Measurements from ENCODE around the gene SFSWAP.

Gene SFSWAP

DNA sequence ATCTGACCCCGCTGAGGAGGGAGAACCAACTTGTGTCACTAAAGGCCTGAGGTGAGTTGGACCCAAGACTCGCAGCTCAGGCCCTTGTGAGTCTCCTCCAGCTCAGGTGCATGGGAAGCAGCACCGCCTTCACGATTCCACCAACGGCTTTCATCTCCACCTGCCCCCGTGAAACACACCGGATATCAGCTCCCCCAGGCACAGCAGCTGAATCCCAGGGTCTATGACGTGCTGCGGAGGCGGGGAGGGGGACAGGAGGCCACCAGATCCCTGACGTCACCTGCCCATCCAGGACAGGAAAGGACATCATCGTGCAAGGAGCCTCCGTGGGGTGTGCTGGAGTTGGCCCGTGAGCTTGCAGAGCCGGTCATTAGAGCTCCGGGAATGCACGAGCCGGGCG, 18.5 kb upstream of the SFSWAP start:
- Histone ChIP-seq H3K9ac (ENCODE audit: low read depth, low read length) (no peak overlapping the region), H3K4me3 (ENCODE audit: low read depth, low read length) (no peak overlapping the region), H3K36me3 (ENCODE audit: control insufficient read depth, insufficient read depth, low read length) (no peaks in the 10 kb centered on the region), H3K4me1 (ENCODE audit: control insufficient read depth, insufficient read depth, low read length) (no peaks in the 10 kb centered on the region), H3K27me3 (ENCODE audit: control insufficient read depth, insufficient read depth, low read length) (no peaks in the 10 kb centered on the region), H3K27ac (ENCODE audit: low read depth, low read length) (no peak overlapping the region), H3K9me3 (ENCODE audit: control insufficient read depth, insufficient read depth, low read length) (no peaks in the 10 kb centered on the region)

DNA sequence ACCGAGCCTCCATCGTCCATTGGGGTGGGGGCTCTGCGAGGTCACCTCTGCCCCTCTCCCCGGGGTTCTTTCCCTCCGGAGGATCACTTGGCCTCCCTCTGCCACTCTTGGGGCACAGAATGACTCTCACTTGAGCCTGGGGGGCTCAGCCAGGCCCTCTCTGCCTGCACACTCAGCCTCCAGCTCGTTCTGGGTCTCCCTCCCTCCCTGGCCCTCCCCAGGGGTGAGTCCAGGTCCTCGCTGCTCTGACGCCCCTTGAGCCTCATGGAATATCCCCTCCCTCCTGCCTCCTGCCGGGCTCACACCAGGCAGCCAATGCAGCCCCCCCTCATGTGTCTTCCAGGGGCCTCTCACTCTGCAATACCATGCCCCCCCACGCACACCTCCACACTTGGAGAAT, 17.7 kb upstream of the SFSWAP start:
- H3K4me1 ChIP-seq (ENCODE audit: control insufficient read depth, insufficient read depth, low read length): no peaks in the 10 kb centered on the region
- H3K4me3 ChIP-seq (ENCODE audit: low read depth, low read length): no peak overlapping the region
- H3K27me3 ChIP-seq (ENCODE audit: control insufficient read depth, insufficient read depth, low read length): no peaks in the 10 kb centered on the region
- no peaks in the 10 kb centered on the region for H3K9me3 ChIP-seq (ENCODE audit: control insufficient read depth, insufficient read depth, low read length)
- H3K27ac ChIP-seq (ENCODE audit: low read depth, low read length): no peak overlapping the region
- no peaks in the 10 kb centered on the region for H3K36me3 ChIP-seq (ENCODE audit: control insufficient read depth, insufficient read depth, low read length)
- H3K9ac ChIP-seq (ENCODE audit: low read depth, low read length): no peak overlapping the region

DNA sequence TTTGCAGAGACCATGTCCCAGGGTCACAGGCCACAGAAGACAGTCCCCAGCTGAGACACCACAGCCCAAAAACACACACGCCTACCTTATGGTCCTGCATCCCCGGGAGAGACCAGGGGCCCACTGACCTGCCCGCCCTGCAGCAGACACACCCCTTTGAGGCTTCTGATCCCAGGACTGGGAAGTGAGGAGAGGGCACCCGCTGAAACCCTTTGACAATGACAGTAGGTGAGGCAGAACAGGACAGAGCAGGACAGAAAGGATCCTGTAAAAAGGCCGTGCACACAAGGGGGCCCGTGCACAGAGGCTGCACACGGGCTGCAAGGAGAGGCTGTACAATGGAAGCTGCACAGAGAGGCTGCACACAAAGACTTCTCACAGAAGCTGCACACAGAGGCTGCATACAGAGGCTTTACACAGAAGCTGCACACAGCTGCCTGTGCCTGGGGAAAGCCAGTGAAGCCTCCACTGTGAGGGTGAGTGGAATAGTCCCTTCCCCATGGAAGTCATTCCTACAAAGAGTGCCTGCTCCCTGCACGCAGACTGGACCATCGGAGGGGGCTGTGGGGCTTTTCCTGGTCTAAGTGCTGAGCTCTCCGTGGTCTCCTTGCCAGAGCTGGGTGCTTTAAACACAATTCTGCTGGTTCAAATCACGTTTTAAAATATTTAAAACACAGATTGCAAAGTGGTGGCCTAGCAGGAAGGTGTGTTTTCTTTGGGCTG, 16.6 kb upstream of the SFSWAP start:
- no peak overlapping the region for H3K4me3 ChIP-seq (ENCODE audit: low read depth, low read length)
- H3K9me3 ChIP-seq (ENCODE audit: control insufficient read depth, insufficient read depth, low read length): no peaks in the 10 kb centered on the region
- H3K27me3 ChIP-seq (ENCODE audit: control insufficient read depth, insufficient read depth, low read length): no peaks in the 10 kb centered on the region
- no peaks in the 10 kb centered on the region for H3K4me1 ChIP-seq (ENCODE audit: control insufficient read depth, insufficient read depth, low read length)
- no peak overlapping the region for H3K27ac ChIP-seq (ENCODE audit: low read depth, low read length)
- no peaks in the 10 kb centered on the region for H3K36me3 ChIP-seq (ENCODE audit: control insufficient read depth, insufficient read depth, low read length)
- no peak overlapping the region for H3K9ac ChIP-seq (ENCODE audit: low read depth, low read length)

DNA sequence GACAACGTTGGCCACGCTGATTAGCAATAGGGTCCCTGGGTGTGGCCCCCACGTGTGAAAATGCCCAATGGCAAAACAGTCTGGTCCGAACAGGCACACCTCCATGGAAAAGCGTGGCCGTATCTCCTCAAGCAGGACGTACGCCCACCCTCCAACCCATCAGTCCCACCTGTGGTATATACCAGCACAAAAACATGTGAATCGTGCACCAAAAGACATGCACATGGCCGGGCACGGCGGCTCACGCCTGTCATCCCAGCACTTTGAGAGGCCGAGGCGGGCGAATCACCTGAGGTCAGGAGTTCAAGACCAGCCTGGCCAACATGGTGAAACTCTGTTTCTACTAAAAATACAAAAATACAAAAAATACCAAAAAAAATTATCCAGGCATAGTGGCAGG, 14.9 kb upstream of the SFSWAP start:
- H3K9ac ChIP-seq (ENCODE audit: low read depth, low read length): no peak overlapping the region
- no peaks in the 10 kb centered on the region for H3K4me1 ChIP-seq (ENCODE audit: control insufficient read depth, insufficient read depth, low read length)
- H3K27me3 ChIP-seq (ENCODE audit: control insufficient read depth, insufficient read depth, low read length): no peaks in the 10 kb centered on the region
- no peaks in the 10 kb centered on the region for H3K36me3 ChIP-seq (ENCODE audit: control insufficient read depth, insufficient read depth, low read length)
- H3K9me3 ChIP-seq (ENCODE audit: control insufficient read depth, insufficient read depth, low read length): no peaks in the 10 kb centered on the region
- H3K4me3 ChIP-seq (ENCODE audit: low read depth, low read length): no peak overlapping the region
- no peak overlapping the region for H3K27ac ChIP-seq (ENCODE audit: low read depth, low read length)

DNA sequence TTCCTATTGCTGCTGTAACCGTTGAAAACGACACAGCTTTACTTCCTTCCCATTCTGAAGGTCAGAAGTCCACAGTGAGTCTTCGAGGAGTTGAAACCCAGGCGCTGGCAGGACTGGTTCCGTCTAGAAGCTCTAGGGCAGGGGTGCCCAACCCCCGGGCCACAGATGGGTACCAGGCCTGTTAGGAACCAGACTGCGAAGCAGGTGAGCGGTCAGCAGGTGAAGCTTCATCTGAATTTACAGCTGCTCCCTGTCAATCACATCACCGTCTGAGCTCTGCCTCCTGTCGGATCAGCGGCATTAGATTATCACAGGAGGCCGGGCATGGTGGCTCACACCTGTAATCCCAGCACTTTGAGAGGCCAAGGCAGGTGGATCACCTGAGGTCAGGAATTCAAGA, 12.6 kb upstream of the SFSWAP start:
- H3K36me3 ChIP-seq (ENCODE audit: control insufficient read depth, insufficient read depth, low read length): no peaks in the 10 kb centered on the region
- H3K9me3 ChIP-seq (ENCODE audit: control insufficient read depth, insufficient read depth, low read length): no peaks in the 10 kb centered on the region
- H3K27ac ChIP-seq (ENCODE audit: low read depth, low read length): no peak overlapping the region
- H3K4me3 ChIP-seq (ENCODE audit: low read depth, low read length): no peak overlapping the region
- no peak overlapping the region for H3K9ac ChIP-seq (ENCODE audit: low read depth, low read length)
- H3K27me3 ChIP-seq (ENCODE audit: control insufficient read depth, insufficient read depth, low read length): no peaks in the 10 kb centered on the region
- H3K4me1 ChIP-seq (ENCODE audit: control insufficient read depth, insufficient read depth, low read length): no peaks in the 10 kb centered on the region

DNA sequence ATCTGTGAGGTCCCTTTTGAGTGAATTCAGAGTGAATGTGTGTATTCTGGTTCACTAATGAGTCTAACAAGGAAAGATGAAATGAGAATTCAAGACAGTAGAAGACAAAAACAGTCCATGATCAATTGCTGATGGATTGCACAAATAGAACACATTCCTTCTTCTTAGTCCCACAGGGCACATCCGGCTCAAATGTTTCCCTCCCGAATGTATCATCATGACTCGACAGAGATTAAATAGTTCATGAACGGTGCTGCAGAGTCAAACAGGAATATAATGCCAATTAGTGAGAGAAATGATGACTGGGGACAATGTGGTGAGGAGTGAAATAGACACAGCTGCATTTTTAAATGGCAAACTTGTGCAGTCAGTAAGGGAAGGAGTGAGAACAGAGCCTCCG, 11.5 kb upstream of the SFSWAP start:
- Histone ChIP-seq H3K4me3 (ENCODE audit: low read depth, low read length) (no peak overlapping the region), H3K9me3 (ENCODE audit: control insufficient read depth, insufficient read depth, low read length) (no peaks in the 10 kb centered on the region), H3K27me3 (ENCODE audit: control insufficient read depth, insufficient read depth, low read length) (no peaks in the 10 kb centered on the region), H3K4me1 (ENCODE audit: control insufficient read depth, insufficient read depth, low read length) (no peaks in the 10 kb centered on the region), H3K36me3 (ENCODE audit: control insufficient read depth, insufficient read depth, low read length) (no peaks in the 10 kb centered on the region), H3K27ac (ENCODE audit: low read depth, low read length) (no peak overlapping the region), H3K9ac (ENCODE audit: low read depth, low read length) (no peak overlapping the region)

DNA sequence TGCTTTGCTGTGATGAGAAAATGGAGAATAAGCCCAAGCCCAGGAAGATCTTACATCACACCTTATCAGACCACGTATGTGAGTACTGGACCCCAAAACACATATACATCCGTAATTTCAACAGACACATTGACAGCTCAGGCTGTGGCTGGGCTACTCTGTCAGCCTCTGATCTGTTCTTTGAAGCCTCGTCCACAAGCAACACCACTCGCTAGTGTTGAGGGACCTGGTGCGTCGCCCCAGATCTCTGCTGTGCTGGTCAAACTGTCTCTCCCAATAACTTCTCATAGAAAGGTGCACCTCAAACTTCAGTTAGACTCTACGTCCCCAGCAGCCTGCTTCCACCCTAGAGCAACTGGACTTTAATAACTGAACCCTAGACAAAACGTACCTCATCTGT, 10.6 kb upstream of the SFSWAP start:
- H3K9ac ChIP-seq (ENCODE audit: low read depth, low read length): no peak overlapping the region
- H3K27me3 ChIP-seq (ENCODE audit: control insufficient read depth, insufficient read depth, low read length): no peaks in the 10 kb centered on the region
- no peaks in the 10 kb centered on the region for H3K9me3 ChIP-seq (ENCODE audit: control insufficient read depth, insufficient read depth, low read length)
- H3K4me3 ChIP-seq (ENCODE audit: low read depth, low read length): no peak overlapping the region
- H3K36me3 ChIP-seq (ENCODE audit: control insufficient read depth, insufficient read depth, low read length): no peaks in the 10 kb centered on the region
- H3K4me1 ChIP-seq (ENCODE audit: control insufficient read depth, insufficient read depth, low read length): no peaks in the 10 kb centered on the region
- H3K27ac ChIP-seq (ENCODE audit: low read depth, low read length): no peak overlapping the region

DNA sequence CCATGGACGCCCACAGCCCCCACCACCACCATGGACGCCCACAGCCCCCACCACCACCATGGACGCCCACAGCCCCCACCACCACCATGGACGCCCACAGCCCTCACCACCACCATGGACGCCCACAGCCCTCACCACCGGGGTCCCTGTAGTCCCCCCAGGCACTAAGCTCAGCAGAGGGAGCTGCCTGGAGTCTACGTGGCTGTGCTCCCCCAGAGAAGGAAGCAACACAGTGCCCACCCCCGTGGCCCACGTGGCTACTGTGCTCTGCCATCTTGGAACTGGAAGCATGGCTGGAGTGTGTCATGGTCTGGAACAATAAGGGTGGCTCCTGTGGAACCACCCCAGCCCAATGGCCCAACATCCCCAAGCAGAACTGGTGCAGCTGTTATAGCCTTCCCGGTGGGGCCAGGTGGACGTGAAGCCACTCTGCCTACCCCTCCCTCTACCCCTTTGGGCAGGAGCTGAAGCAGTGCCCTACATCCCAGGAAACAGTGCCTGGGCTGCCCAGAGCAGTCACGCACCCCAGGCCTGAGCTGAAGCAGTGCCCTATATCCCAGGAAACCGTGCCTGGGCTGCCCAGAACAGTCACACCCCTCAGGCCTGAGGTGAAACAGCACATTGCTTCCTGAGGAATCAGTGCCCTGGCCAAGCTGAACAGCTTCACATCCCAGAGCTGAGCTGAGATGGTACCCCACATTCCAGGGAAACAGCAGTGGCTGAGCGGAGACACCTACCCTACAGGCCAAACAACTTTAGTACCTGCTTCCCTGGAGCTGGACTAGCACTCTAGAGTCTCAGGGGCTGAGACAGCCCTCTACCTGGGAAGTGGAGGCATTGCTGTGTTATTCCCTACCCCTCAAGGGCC, 9.0 kb upstream of the SFSWAP start:
- no peaks in the 10 kb centered on the region for H3K36me3 ChIP-seq (ENCODE audit: control insufficient read depth, insufficient read depth, low read length)
- H3K27me3 ChIP-seq (ENCODE audit: control insufficient read depth, insufficient read depth, low read length): no peaks in the 10 kb centered on the region
- H3K9ac ChIP-seq (ENCODE audit: low read depth, low read length): no peak overlapping the region
- H3K4me3 ChIP-seq (ENCODE audit: low read depth, low read length): no peak overlapping the region
- H3K27ac ChIP-seq (ENCODE audit: low read depth, low read length): no peak overlapping the region
- no peaks in the 10 kb centered on the region for H3K9me3 ChIP-seq (ENCODE audit: control insufficient read depth, insufficient read depth, low read length)
- no peaks in the 10 kb centered on the region for H3K4me1 ChIP-seq (ENCODE audit: control insufficient read depth, insufficient read depth, low read length)

DNA sequence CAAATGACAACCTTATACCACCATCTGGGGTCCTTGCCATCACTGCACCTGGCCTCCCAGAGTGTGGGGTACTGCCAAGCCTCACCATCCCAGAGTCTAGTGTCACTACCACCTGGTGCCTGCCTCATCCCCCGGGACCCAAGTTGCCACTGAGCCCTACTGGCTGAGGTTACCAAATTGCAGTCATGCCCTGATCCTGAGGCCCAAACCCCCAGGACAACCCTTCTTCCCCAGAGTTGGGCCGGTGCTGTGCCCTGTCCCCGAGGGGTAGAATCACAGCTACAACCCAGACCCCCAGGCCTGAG, 8.4 kb upstream of the SFSWAP start:
- no peaks in the 10 kb centered on the region for H3K4me1 ChIP-seq (ENCODE audit: control insufficient read depth, insufficient read depth, low read length)
- H3K9me3 ChIP-seq (ENCODE audit: control insufficient read depth, insufficient read depth, low read length): no peaks in the 10 kb centered on the region
- no peaks in the 10 kb centered on the region for H3K36me3 ChIP-seq (ENCODE audit: control insufficient read depth, insufficient read depth, low read length)

DNA sequence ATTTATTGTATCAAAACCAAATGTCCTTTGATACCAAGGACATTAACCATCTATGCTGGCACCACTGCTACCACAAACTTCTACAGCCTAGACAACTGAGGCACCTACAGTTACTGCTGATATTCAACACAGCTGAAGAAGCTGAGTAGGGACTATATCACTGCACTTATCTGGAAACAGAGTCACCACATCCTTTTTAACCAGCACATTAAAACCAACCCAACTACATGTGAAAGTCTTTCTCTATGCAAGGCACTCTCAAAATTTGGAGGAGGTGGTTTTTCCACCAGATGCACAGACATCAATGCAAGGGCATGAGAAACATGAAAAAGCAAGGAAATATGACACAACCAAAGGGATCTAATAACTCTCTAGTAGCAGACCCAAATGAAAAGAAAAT, 7.7 kb upstream of the SFSWAP start:
- Histone ChIP-seq H3K4me3 (ENCODE audit: low read depth, low read length) (no peak overlapping the region), H3K9ac (ENCODE audit: low read depth, low read length) (no peak overlapping the region), H3K27me3 (ENCODE audit: control insufficient read depth, insufficient read depth, low read length) (no peaks in the 10 kb centered on the region), H3K36me3 (ENCODE audit: control insufficient read depth, insufficient read depth, low read length) (no peaks in the 10 kb centered on the region), H3K4me1 (ENCODE audit: control insufficient read depth, insufficient read depth, low read length) (no peaks in the 10 kb centered on the region), H3K27ac (ENCODE audit: low read depth, low read length) (no peak overlapping the region), H3K9me3 (ENCODE audit: control insufficient read depth, insufficient read depth, low read length) (no peaks in the 10 kb centered on the region)

More for the DNA sequence above, 8.4 kb upstream of the SFSWAP start:
- Histone ChIP-seq H3K27me3 (ENCODE audit: control insufficient read depth, insufficient read depth, low read length) (no peaks in the 10 kb centered on the region), H3K27ac (ENCODE audit: low read depth, low read length) (no peak overlapping the region), H3K4me3 (ENCODE audit: low read depth, low read length) (no peak overlapping the region), H3K9ac (ENCODE audit: low read depth, low read length) (no peak overlapping the region)

DNA sequence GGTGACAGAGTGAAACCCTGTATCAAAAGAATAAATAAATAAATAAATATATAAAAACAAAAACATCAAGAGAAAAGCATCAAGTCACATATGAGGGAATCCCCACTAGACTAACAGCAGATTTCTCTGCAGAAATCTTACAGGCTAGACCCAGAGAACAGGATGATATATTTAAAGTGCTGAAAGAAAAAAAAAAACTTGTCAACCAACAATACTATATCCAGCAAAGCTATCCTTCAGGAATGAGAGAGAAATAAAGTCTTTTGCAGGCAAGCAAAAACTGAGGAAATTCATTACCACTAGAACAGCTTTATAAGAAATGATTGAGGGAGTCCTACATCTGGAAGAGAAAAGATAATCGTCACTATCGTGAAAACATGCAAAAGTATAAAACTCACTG, 6.4 kb upstream of the SFSWAP start:
- H3K4me1 ChIP-seq (ENCODE audit: control insufficient read depth, insufficient read depth, low read length): no peaks in the 10 kb centered on the region
- H3K4me3 ChIP-seq (ENCODE audit: low read depth, low read length): no peak overlapping the region
- no peaks in the 10 kb centered on the region for H3K9me3 ChIP-seq (ENCODE audit: control insufficient read depth, insufficient read depth, low read length)
- no peak overlapping the region for H3K9ac ChIP-seq (ENCODE audit: low read depth, low read length)
- no peaks in the 10 kb centered on the region for H3K27me3 ChIP-seq (ENCODE audit: control insufficient read depth, insufficient read depth, low read length)
- no peak overlapping the region for H3K27ac ChIP-seq (ENCODE audit: low read depth, low read length)
- no peaks in the 10 kb centered on the region for H3K36me3 ChIP-seq (ENCODE audit: control insufficient read depth, insufficient read depth, low read length)

Measured in HUES48 (cell line).